A549 (cell line): ENCODE data around the gene DNAJB13. TPM values are rescaled to one million over a fixed set of nuclear protein-coding genes. Genes with fewer than 3 reads are reported as not detected.

Experiments used
- ATAC-seq, 2 experiments: fragments of 200-7000 bp in 1 of 2; fragments of >200 bp in 1 of 2; cut with Nextera tagmentation in 1 of 2; cut with Tn5 transposase in 1 of 2; 3 replicates each; pipeline versions ENCODE4 v1.8.0 to v1.9.1; 2018 to 2020; ENCODE audit warnings: mild to moderate bottlenecking in 1 of 2, moderate library complexity in 1 of 2
- CTCF ChIA-PET: fragments of 300-600 bp; sonication (Branson Sonifier 250); formaldehyde crosslinking; extraction: SDS; loops from one replicate; lab custom pipeline; 2021; ENCODE audit warnings: antibody characterized with exemption, inconsistent platforms; lab: Yijun Ruan, JAX
- POLR2A ChIA-PET: fragments of 350-600 bp; formaldehyde crosslinking; extraction: SDS; loops from one replicate; lab custom pipeline; 2021; ENCODE audit warnings: antibody characterized with exemption, inconsistent platforms; lab: Yijun Ruan, JAX
- DNase-seq, 2 experiments: peaks; one replicate each; pipeline versions ENCODE4 v3.0.0 to v3.0.0-alpha.2; 2011 to 2016; ENCODE audit warnings: low read depth in 1 of 2, low spot score in 1 of 2
- FAIRE-seq: peaks from 2 replicates; lab custom pipeline; 2011; peaks lifted over from hg19 to GRCh38; lab: Jason Lieb, UNC
- H3K27ac ChIP-seq, 2 experiments: fragments of >200 bp; sonication (Bioruptor Twin); formaldehyde crosslinking; 3 replicates each; pipeline ENCODE4 v1.5.1; 2016 to 2017
- H3K4me1 ChIP-seq: fragments of >200 bp; sonication (Bioruptor Twin); formaldehyde crosslinking; 3 replicates; pipeline ENCODE4 v1.6.1; 2016
- H3K4me2 ChIP-seq: fragments of >200 bp; sonication (Bioruptor Twin); formaldehyde crosslinking; 3 replicates; pipeline ENCODE4 v1.6.1; 2016
- H3K4me3 ChIP-seq: fragments of >200 bp; sonication (Bioruptor Twin); formaldehyde crosslinking; 3 replicates; pipeline ENCODE4 v1.5.1; 2016
- H3K9me3 ChIP-seq: fragments of >200 bp; sonication (Bioruptor Twin); formaldehyde crosslinking; 3 replicates; pipeline ENCODE4 v1.6.1; 2016
- BHLHE40 ChIP-seq: IDR thresholded peaks from 2 replicates; pipeline ENCODE4 v1.6.1; 2012; ENCODE audit warnings: low read depth, low read length, inconsistent platforms
- CBX8 ChIP-seq: fragments of 200-600 bp; sonication (generic); IDR thresholded peaks from 2 replicates; pipeline ENCODE4 v1.6.1; 2016
- CHD4 ChIP-seq: fragments of 200-600 bp; sonication (generic); IDR thresholded peaks from 2 replicates; pipeline ENCODE4 v1.6.1; 2016; ENCODE audit warnings: antibody characterized with exemption, mild to moderate bottlenecking, borderline replicate concordance
- ESRRA ChIP-seq: fragments of 150-350 bp; IDR thresholded peaks from 2 replicates; pipeline ENCODE4 v1.6.1; 2014; ENCODE audit warnings: mild to moderate bottlenecking, low read length, borderline replicate concordance
- FOSB ChIP-seq: fragments of 250-450 bp; sonication (Bioruptor Pico); IDR thresholded peaks from 2 replicates; pipeline ENCODE4 v1.5.0; 2020; ENCODE audit warnings: mild to moderate bottlenecking, moderate library complexity
- HDAC2 ChIP-seq: fragments of 200-600 bp; sonication (generic); IDR thresholded peaks from 2 replicates; pipeline ENCODE4 v1.6.1; 2016
- HEYL ChIP-seq: fragments of 250-450 bp; sonication (Bioruptor Pico); IDR thresholded peaks from 2 replicates; pipeline ENCODE4 v1.8.0; 2021; ENCODE audit warnings: mild to moderate bottlenecking, moderate library complexity
- NPAS2 ChIP-seq: fragments of 250-450 bp; sonication (Bioruptor Pico); IDR thresholded peaks from 2 replicates; pipeline ENCODE4 v1.8.0; 2022; ENCODE audit warnings: mild to moderate bottlenecking, moderate library complexity, borderline replicate concordance
- POLR2AphosphoS2 ChIP-seq: conservative IDR thresholded peaks from 2 replicates; pipeline ENCODE4 v1.6.1; 2012; ENCODE audit warnings: low read length, improper control_type of control experiment, inconsistent platforms
- SMC3 ChIP-seq: fragments of >200 bp; sonication (Bioruptor Twin); formaldehyde crosslinking; IDR thresholded peaks from 3 replicates; pipeline ENCODE4 v1.6.1; 2018; ENCODE audit warnings: inconsistent platforms
- TP53 ChIP-seq: fragments of 250-450 bp; sonication (Bioruptor Pico); IDR thresholded peaks from 2 replicates; pipeline ENCODE4 v1.5.0; 2021; ENCODE audit warnings: mild to moderate bottlenecking, moderate library complexity
- WGBS: methylation state at CpG from one replicate; pipeline ENCODE4 v1.1.6; 2017; ENCODE audit errors: missing lambda C conversion rate; 5-methylcytosine and 5-hydroxymethylcytosine counted together
- polyA plus RNA-seq, 4 experiments: library from polyadenylated mRNA; depleted of rRNA in 3 of 4; stranded (reverse); fragments of >200 nt; fragmentation: RNase III in 1 of 4; extraction: RNeasy Plus Mini Kit Qiagen cat#74134 plus additional on column Dnase treatment in 1 of 4; gene quantifications; 2 replicates in 3 of 4; 3 replicates in 1 of 4; pipeline ENCODE4 v1.2.3, GENCODE V29; 2011 to 2017
- TF ChIP-seq, protein P1 (sequence below): fragments of 250-450 bp; sonication (Bioruptor Pico); IDR thresholded peaks from 2 replicates; pipeline ENCODE4 v1.5.0; 2021; ENCODE audit warnings: mild to moderate bottlenecking, moderate library complexity, borderline replicate concordance
- TF ChIP-seq, protein P2 (sequence below): fragments of >200 bp; sonication (Bioruptor Twin); formaldehyde crosslinking; IDR thresholded peaks from 3 replicates; pipeline ENCODE4 v1.6.1; 2016

DNAJB13 gene
- polyA plus RNA-seq, 2 of the 4 experiments (the other 2 are of a cell fraction): 0.75 to 0.90 TPM

DNA sequence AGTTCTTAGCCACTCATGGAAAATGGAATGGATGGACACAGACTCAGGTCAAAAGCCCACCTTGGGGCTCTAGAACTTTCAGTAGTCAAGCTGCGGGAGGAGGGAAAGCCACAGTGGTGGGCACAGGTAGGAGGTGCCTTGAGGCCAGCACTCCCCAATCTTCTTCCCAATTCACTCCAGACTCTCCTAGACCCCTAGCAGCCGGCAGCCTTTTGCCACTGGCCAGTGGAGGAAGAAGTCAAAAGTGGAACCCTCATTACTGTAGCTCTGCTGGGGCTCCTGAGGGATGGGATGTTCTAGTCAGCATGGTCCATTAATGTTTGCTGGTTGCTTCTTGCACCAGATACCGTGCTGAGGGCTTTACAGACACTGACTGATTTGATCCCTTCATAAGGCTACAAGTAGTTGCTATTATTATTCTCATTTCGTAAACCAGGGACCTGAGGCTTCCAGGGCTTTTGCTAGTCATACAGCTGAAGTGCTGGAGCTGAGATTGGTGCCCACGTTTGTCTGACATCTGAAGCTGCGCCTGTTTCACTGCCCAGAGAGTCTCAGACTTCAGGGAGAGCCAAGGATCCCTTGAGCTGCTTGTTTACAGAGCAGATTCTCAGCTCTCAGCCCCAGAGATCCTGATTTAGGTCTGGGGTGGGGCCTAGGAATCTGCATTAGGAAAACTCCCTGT, 57.0 kb downstream of the DNAJB13 start (continued):
- TF ChIP-seq FOSB (CRISPR knock-in tag): no peak
- no peak for TF ChIP-seq NPAS2 (CRISPR knock-in tag)
- no peak for TF ChIP-seq BHLHE40

DNA sequence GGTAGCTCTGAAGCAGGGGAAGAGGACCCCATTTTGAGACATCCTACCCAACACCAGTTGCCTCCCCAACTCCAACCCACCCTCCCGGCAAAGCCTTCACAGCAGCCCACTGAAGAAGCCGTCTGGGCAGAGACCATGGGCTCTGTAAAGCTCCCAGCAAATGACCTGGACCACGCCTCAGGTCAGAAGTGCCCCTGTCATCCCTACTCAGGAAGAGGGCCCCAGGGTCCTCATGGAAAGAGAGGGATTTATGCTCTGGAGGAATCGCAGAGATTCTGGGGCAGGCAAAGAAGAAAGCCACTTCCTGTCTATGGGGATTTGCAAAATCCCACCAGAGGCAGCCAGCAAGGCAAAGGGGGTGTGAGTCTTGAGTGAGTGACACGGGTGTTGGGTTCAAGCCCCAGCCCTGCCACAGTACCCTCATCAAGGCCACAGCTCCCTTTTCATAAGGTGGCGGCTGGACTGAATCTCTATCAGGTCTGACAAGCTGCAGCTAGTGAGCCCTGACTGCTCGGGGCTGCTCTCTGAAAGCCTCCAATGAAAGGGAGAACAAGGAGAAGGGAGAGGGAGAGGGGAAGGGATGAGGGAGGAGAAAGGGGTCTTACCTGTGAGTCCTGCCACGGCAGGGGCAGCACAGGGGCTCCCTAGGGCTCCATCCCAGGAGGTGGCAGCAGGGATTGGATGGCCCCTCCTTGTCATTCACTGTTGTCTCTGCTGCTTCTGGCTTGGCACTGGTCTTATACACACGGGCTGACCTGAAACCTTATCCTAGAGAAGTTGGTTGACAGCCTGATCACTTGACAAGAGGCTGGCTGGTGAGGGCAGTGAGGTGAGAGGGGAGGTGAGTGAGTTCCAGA, 57.8 kb downstream of the DNAJB13 start, which contains the start of gene UCP3:
UCP3 (minus strand) TSS at position 713 of the 857 bp plus-strand sequence. CDS start 2,043 bp downstream, outside the sequence.
- H3K27ac ChIP-seq: no peak within 1 kb of the TSS
- no peak for FAIRE-seq
- H3K4me3 ChIP-seq: no peak within 1 kb of the TSS
- POLR2A ChIA-PET: no interaction called here
- no peaks in the 10 kb centered on the region for H3K9me3 ChIP-seq
- no peak within 1 kb of the TSS for H3K4me2 ChIP-seq
- no peaks in the 10 kb centered on the region for H3K4me1 ChIP-seq
- no peak for TF ChIP-seq CBX8
- no peak for TF ChIP-seq POLR2AphosphoS2
- no peak for TF ChIP-seq CHD4
- TF ChIP-seq HEYL: no peak
- TF ChIP-seq, protein P1, sequence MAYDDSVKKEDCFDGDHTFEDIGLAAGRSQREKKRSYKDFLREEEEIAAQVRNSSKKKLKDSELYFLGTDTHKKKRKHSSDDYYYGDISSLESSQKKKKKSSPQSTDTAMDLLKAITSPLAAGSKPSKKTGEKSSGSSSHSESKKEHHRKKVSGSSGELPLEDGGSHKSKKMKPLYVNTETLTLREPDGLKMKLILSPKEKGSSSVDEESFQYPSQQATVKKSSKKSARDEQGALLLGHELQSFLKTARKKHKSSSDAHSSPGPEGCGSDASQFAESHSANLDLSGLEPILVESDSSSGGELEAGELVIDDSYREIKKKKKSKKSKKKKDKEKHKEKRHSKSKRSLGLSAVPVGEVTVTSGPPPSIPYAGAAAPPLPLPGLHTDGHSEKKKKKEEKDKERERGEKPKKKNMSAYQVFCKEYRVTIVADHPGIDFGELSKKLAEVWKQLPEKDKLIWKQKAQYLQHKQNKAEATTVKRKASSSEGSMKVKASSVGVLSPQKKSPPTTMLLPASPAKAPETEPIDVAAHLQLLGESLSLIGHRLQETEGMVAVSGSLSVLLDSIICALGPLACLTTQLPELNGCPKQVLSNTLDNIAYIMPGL (CRISPR knock-in tag): no peak
- TF ChIP-seq NPAS2 (CRISPR knock-in tag): no peak
- no peak for TF ChIP-seq SMC3
- TF ChIP-seq ESRRA: no peak
- 81% methylated on average over 9 of the region's 9 CpGs for WGBS
- no peak for DNase-seq
- CTCF ChIA-PET: interaction anchor here (0.6 to 1.8 kb wide), 5 partner anchors 10 to 45 kb away, joined by 3 to 5 read pairs (median 4); no protein-coding TSS in a partner anchor
- no peak; a peak in 1 of 6 replicates for ATAC-seq

GRCh38 chr11:74009230-74009547, 58.4 kb downstream of the DNAJB13 start:
- ChIA-PET POLR2A (no interaction called here), CTCF (no interaction called here)
- Histone ChIP-seq H3K4me3 (no peak overlapping the region), H3K27ac (no peak overlapping the region), H3K4me2 (no peak overlapping the region), H3K4me1 (no peaks in the 10 kb centered on the region), H3K9me3 (no peaks in the 10 kb centered on the region)
- ATAC-seq (no peak), DNase-seq (no peak), FAIRE-seq (no peak)
- 88% methylated on average over 3 of the region's 3 CpGs for WGBS
- TF ChIP-seq TP53 (CRISPR knock-in tag) (no peak), HDAC2 (no peak)
- TF ChIP-seq, protein P1 (CRISPR knock-in tag): no peak
- TF ChIP-seq, protein P2, sequence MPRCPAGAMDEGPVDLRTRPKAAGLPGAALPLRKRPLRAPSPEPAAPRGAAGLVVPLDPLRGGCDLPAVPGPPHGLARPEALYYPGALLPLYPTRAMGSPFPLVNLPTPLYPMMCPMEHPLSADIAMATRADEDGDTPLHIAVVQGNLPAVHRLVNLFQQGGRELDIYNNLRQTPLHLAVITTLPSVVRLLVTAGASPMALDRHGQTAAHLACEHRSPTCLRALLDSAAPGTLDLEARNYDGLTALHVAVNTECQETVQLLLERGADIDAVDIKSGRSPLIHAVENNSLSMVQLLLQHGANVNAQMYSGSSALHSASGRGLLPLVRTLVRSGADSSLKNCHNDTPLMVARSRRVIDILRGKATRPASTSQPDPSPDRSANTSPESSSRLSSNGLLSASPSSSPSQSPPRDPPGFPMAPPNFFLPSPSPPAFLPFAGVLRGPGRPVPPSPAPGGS: no peak
